ENCODE data around the gene TMEM37.

The TMEM37 gene, protein sequence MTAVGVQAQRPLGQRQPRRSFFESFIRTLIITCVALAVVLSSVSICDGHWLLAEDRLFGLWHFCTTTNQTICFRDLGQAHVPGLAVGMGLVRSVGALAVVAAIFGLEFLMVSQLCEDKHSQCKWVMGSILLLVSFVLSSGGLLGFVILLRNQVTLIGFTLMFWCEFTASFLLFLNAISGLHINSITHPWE

GRCh38 chr2:119431155-119431975, at the start of gene TMEM37:
TSS of gene TMEM37 (plus strand) at chr2:119431854. CDS start at chr2:119431904, 50 bp downstream.
- Histone ChIP-seq H3K4me1 (ENCODE audit: insufficient read depth, low read length) (peaks cover 6% of the 10 kb centered on the region), H3K9ac (ENCODE audit: low read length) (peak within 1 kb of the TSS; percentile 49), H3K27me3 (ENCODE audit: control insufficient read depth in 1 of 2, insufficient read depth in 2 of 2, low read length in 2 of 2) (no peaks in the 10 kb centered on the region), H3K36me3 (ENCODE audit: insufficient read depth, low read length) (no peaks in the 10 kb centered on the region), H3K4me3 (ENCODE audit: low read depth in 1 of 2, low read length in 2 of 2) (peak within 1 kb of the TSS; percentile 41 to 58), H3K27ac (ENCODE audit: low read depth, low read length) (peak within 1 kb of the TSS; percentile 54), H3K9me3 (ENCODE audit: low read length) (no peaks in the 10 kb centered on the region)

DNA sequence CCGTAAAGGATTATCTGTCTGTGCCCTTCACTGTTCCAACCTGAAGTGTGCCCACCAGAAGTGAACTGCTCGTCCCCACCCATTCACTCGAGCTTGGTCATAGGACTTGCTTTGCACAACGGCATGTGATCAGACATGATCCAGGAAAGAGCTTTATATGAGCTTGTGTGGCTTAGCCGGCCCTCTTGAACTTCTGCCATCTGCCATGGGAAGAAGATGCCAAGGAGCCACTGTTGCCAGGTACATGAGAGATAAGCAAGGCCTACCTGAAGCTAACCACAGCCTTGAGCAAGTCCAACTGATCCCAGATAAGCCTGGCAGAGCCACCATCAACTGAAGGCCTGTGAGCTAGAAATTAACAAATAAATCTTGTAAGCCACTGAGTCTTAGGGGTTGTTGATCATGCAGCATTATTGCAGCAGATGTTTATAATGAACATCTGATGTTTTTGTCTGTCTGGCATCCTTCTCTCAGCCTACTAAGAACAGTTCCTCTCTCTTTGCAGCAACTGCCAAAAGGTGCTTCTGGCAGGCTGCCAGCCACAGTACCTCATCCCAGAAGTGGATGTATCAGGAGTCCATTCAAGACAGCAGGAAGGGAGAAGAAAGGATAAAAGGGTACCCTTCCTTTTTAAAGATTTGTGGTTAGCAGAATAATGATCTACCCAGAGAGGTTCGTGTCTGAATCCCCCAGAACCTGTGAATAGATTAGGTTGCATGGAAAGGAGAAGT, 48.1 kb upstream of the TMEM37 start:
- no peaks in the 10 kb centered on the region for H3K4me1 ChIP-seq (ENCODE audit: insufficient read depth, low read length)
- no peaks in the 10 kb centered on the region for H3K9me3 ChIP-seq (ENCODE audit: low read length)
- H3K4me3 ChIP-seq (ENCODE audit: low read depth in 1 of 2, low read length in 2 of 2): no peak overlapping the region
- no peak overlapping the region for H3K9ac ChIP-seq (ENCODE audit: low read length)
- H3K36me3 ChIP-seq (ENCODE audit: insufficient read depth, low read length): no peaks in the 10 kb centered on the region
- H3K27ac ChIP-seq (ENCODE audit: low read depth, low read length): no peak overlapping the region
- no peaks in the 10 kb centered on the region for H3K27me3 ChIP-seq (ENCODE audit: control insufficient read depth in 1 of 2, insufficient read depth in 2 of 2, low read length in 2 of 2)

DNA sequence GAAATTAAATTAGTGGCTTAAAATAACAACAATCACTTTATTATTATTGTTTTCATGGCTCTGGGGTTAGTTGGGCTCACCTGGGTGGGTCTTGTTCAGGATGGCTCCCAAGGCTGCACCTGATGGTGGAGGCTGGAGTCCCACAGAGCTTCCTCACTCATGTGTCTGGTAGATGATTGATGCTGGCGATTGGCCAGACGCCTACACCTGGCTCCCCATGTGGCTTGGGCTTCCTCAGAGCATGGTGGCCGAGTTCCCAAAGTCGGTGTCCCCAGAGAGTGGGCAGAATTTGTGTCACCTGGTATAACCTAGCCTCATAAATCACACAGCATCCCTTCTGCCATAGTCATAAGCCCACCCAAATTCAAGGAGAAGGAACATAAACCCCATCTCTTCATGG, 46.7 kb upstream of the TMEM37 start:
- no peaks in the 10 kb centered on the region for H3K9me3 ChIP-seq (ENCODE audit: low read length)
- no peaks in the 10 kb centered on the region for H3K27me3 ChIP-seq (ENCODE audit: control insufficient read depth in 1 of 2, insufficient read depth in 2 of 2, low read length in 2 of 2)
- no peaks in the 10 kb centered on the region for H3K36me3 ChIP-seq (ENCODE audit: insufficient read depth, low read length)
- no peak overlapping the region for H3K9ac ChIP-seq (ENCODE audit: low read length)
- H3K4me1 ChIP-seq (ENCODE audit: insufficient read depth, low read length): peaks cover 8% of the 10 kb centered on the region
- H3K27ac ChIP-seq (ENCODE audit: low read depth, low read length): no peak overlapping the region
- no peak overlapping the region for H3K4me3 ChIP-seq (ENCODE audit: low read depth in 1 of 2, low read length in 2 of 2)

- no peaks in the 10 kb centered on the region for H3K9me3 ChIP-seq (ENCODE audit: low read length)
- no peaks in the 10 kb centered on the region for H3K27me3 ChIP-seq (ENCODE audit: control insufficient read depth in 1 of 2, insufficient read depth in 2 of 2, low read length in 2 of 2)
- peaks cover 8% of the 10 kb centered on the region for H3K4me1 ChIP-seq (ENCODE audit: insufficient read depth, low read length)
- H3K9ac ChIP-seq (ENCODE audit: low read length): no peak overlapping the region
- H3K36me3 ChIP-seq (ENCODE audit: insufficient read depth, low read length): no peaks in the 10 kb centered on the region
- no peak overlapping the region for H3K4me3 ChIP-seq (ENCODE audit: low read depth in 1 of 2, low read length in 2 of 2)
- H3K27ac ChIP-seq (ENCODE audit: low read depth, low read length): no peak overlapping the region
Measured at GRCh38 chr2:119385466-119385865, 46.2 kb upstream of the TMEM37 start.

GRCh38 chr2:119387381-119388129, 44.1 kb upstream of the TMEM37 start:
- no peak overlapping the region for H3K27ac ChIP-seq (ENCODE audit: low read depth, low read length)

GRCh38 chr2:119389615-119390306, 41.9 kb upstream of the TMEM37 start:
- peaks cover 8% of the 10 kb centered on the region for H3K4me1 ChIP-seq (ENCODE audit: insufficient read depth, low read length)
- H3K9me3 ChIP-seq (ENCODE audit: low read length): no peaks in the 10 kb centered on the region
- no peaks in the 10 kb centered on the region for H3K27me3 ChIP-seq (ENCODE audit: control insufficient read depth in 1 of 2, insufficient read depth in 2 of 2, low read length in 2 of 2)
- no peaks in the 10 kb centered on the region for H3K36me3 ChIP-seq (ENCODE audit: insufficient read depth, low read length)
- no peak overlapping the region for H3K9ac ChIP-seq (ENCODE audit: low read length)
- H3K4me3 ChIP-seq (ENCODE audit: low read depth in 1 of 2, low read length in 2 of 2): no peak overlapping the region
- H3K27ac ChIP-seq (ENCODE audit: low read depth, low read length): no peak overlapping the region

More at GRCh38 chr2:119387381-119388129, 44.1 kb upstream of the TMEM37 start:
- Histone ChIP-seq H3K9me3 (ENCODE audit: low read length) (no peaks in the 10 kb centered on the region), H3K9ac (ENCODE audit: low read length) (no peak overlapping the region), H3K4me1 (ENCODE audit: insufficient read depth, low read length) (peaks cover 8% of the 10 kb centered on the region), H3K36me3 (ENCODE audit: insufficient read depth, low read length) (no peaks in the 10 kb centered on the region), H3K27me3 (ENCODE audit: control insufficient read depth in 1 of 2, insufficient read depth in 2 of 2, low read length in 2 of 2) (no peaks in the 10 kb centered on the region), H3K4me3 (ENCODE audit: low read depth in 1 of 2, low read length in 2 of 2) (no peak overlapping the region)

- no peak overlapping the region for H3K9ac ChIP-seq (ENCODE audit: low read length)
- no peak overlapping the region for H3K4me3 ChIP-seq (ENCODE audit: low read depth in 1 of 2, low read length in 2 of 2)
- no peaks in the 10 kb centered on the region for H3K9me3 ChIP-seq (ENCODE audit: low read length)
- no peaks in the 10 kb centered on the region for H3K27me3 ChIP-seq (ENCODE audit: control insufficient read depth in 1 of 2, insufficient read depth in 2 of 2, low read length in 2 of 2)
- H3K36me3 ChIP-seq (ENCODE audit: insufficient read depth, low read length): no peaks in the 10 kb centered on the region
- no peak overlapping the region for H3K27ac ChIP-seq (ENCODE audit: low read depth, low read length)
- H3K4me1 ChIP-seq (ENCODE audit: insufficient read depth, low read length): peaks cover 6% of the 10 kb centered on the region
Measured at GRCh38 chr2:119393971-119394748, 37.5 kb upstream of the TMEM37 start.

GRCh38 chr2:119397196-119397595, 34.5 kb upstream of the TMEM37 start:
- Histone ChIP-seq H3K4me3 (ENCODE audit: low read depth in 1 of 2, low read length in 2 of 2) (no peak overlapping the region), H3K9me3 (ENCODE audit: low read length) (no peaks in the 10 kb centered on the region), H3K4me1 (ENCODE audit: insufficient read depth, low read length) (no peaks in the 10 kb centered on the region), H3K9ac (ENCODE audit: low read length) (no peak overlapping the region), H3K36me3 (ENCODE audit: insufficient read depth, low read length) (no peaks in the 10 kb centered on the region), H3K27me3 (ENCODE audit: control insufficient read depth in 1 of 2, insufficient read depth in 2 of 2, low read length in 2 of 2) (no peaks in the 10 kb centered on the region), H3K27ac (ENCODE audit: low read depth, low read length) (no peak overlapping the region)

DNA sequence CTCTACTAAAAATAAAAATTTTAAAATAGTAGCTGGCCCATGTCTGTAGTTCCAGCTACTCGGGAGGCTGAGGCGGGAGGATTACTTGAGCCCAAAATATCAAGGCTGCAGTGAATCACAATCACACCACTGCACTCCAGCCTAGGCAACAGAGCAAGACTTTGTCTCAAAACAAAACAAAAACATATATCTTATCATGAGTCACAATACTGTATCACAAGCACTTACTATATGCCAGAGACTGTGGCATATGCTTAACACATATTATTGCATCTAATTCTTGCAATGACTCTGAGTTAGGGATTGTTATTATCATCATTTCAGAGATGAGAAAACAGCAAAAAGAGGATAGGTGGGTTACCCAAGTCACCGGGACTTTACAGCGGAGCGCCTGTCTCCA, 29.5 kb upstream of the TMEM37 start:
- Histone ChIP-seq H3K9ac (ENCODE audit: low read length) (no peak overlapping the region), H3K36me3 (ENCODE audit: insufficient read depth, low read length) (no peaks in the 10 kb centered on the region), H3K27me3 (ENCODE audit: control insufficient read depth in 1 of 2, insufficient read depth in 2 of 2, low read length in 2 of 2) (no peaks in the 10 kb centered on the region), H3K27ac (ENCODE audit: low read depth, low read length) (no peak overlapping the region), H3K4me1 (ENCODE audit: insufficient read depth, low read length) (no peaks in the 10 kb centered on the region), H3K4me3 (ENCODE audit: low read depth in 1 of 2, low read length in 2 of 2) (no peak overlapping the region), H3K9me3 (ENCODE audit: low read length) (no peaks in the 10 kb centered on the region)

All from muscle layer of colon (tissue), 2 donors.